Activated CD8-positive, alpha-beta memory T cell treated with anti-CD3 and anti-CD28 coated beads for 48 hours (primary cell): ENCODE data around the gene ANO2.
"Not testable (repeated sequence)": the region's sequence is repeated elsewhere in the genome, so short reads cannot be mapped to it uniquely, and the experiment has no call there.

Source experiments
- DNase-seq, 3 experiments: peaks; one replicate each; pipeline ENCODE4 v3.0.0-alpha.2; 2020; ENCODE audit warnings: low read depth in 2 of 3, low spot score in 2 of 3

ANO2 gene

GRCh38 chr12:5557906-5558305 is 387.2 kb downstream of the ANO2 start:
- no peak for DNase-seq

- DNase-seq, result no peak
Measured at GRCh38 chr12:5556946-5557673, 387.9 kb downstream of the ANO2 start.

GRCh38 chr12:5556033-5556614 is 388.9 kb downstream of the ANO2 start:
- DNase-seq, result peak in 1 of 3 experiments; percentile 10

- DNase-seq, result no peak
Measured at GRCh38 chr12:5554711-5555110, 390.3 kb downstream of the ANO2 start.

- DNase-seq, result no peak
Measured at GRCh38 chr12:5549011-5549410, 396.0 kb downstream of the ANO2 start.

GRCh38 chr12:5548152-5548943 is 396.7 kb downstream of the ANO2 start:
- DNase-seq, result no peak

GRCh38 chr12:5546616-5547015 is 398.4 kb downstream of the ANO2 start:
- DNase-seq, result no peak

GRCh38 chr12:5537771-5538170 is 407.3 kb downstream of the ANO2 start:
- no peak for DNase-seq

GRCh38 chr12:5537026-5537615 is 407.9 kb downstream of the ANO2 start:
- not testable (repeated sequence) for DNase-seq

- no peak for DNase-seq
Measured at GRCh38 chr12:5535541-5535940, 409.5 kb downstream of the ANO2 start.

GRCh38 chr12:5534426-5535199 is 410.4 kb downstream of the ANO2 start:
- no peak for DNase-seq

GRCh38 chr12:5533368-5533767 is 411.7 kb downstream of the ANO2 start:
- DNase-seq, result no peak

GRCh38 chr12:5525783-5526367 is 419.2 kb downstream of the ANO2 start:
- no peak for DNase-seq

- DNase-seq, result no peak
Measured at GRCh38 chr12:5524769-5525436, 420.2 kb downstream of the ANO2 start.

GRCh38 chr12:5524116-5524768 is 420.8 kb downstream of the ANO2 start:
- DNase-seq, result no peak

GRCh38 chr12:5523396-5524115 is 421.5 kb downstream of the ANO2 start:
- no peak for DNase-seq

- DNase-seq, result no peak
Measured at GRCh38 chr12:5522432-5523335, 422.4 kb downstream of the ANO2 start.
